GM21786 (cell line): ENCODE results near the gene RFLNA.

Source experiments
- ATAC-seq: cut with Tn5 transposase; IDR thresholded peaks from one replicate; pipeline ENCODE4 v1.9.1; 2021; ENCODE audit not compliant: unreplicated experiment

RFLNA gene

GRCh38 chr12:124335426-124336183 is 40.7 kb downstream of the RFLNA start:
- ATAC-seq, result no peak

GRCh38 chr12:124336184-124336437 is 41.2 kb downstream of the RFLNA start:
- no peak for ATAC-seq

GRCh38 chr12:124336742-124337520 is 42.0 kb downstream of the RFLNA start:
- no peak for ATAC-seq

GRCh38 chr12:124337622-124338021 is 42.7 kb downstream of the RFLNA start:
- ATAC-seq, result no peak

GRCh38 chr12:124338448-124338847 is 43.6 kb downstream of the RFLNA start:
- ATAC-seq, result no peak

- ATAC-seq, result no peak
These were observed 44.1 kb downstream of the RFLNA start for GRCh38 chr12:124338876-124339603.

GRCh38 chr12:124340080-124340900 is 45.4 kb downstream of the RFLNA start:
- ATAC-seq, result no peak

- no peak for ATAC-seq
These were observed 46.8 kb downstream of the RFLNA start for GRCh38 chr12:124341645-124342069.

GRCh38 chr12:124344022-124344421 is 49.1 kb downstream of the RFLNA start:
- no peak for ATAC-seq

- no peak for ATAC-seq
These were observed 49.6 kb downstream of the RFLNA start for GRCh38 chr12:124344526-124344925.

GRCh38 chr12:124345795-124346194 is 50.9 kb downstream of the RFLNA start:
- ATAC-seq, result no peak

GRCh38 chr12:124346425-124347168 is 51.7 kb downstream of the RFLNA start:
- no peak for ATAC-seq

- ATAC-seq, result no peak
These were observed 52.4 kb downstream of the RFLNA start for GRCh38 chr12:124347335-124347734.

GRCh38 chr12:124347805-124348658 is 53.1 kb downstream of the RFLNA start:
- ATAC-seq, result no peak

- no peak for ATAC-seq
These were observed 53.9 kb downstream of the RFLNA start for GRCh38 chr12:124348659-124349380.

GRCh38 chr12:124350491-124350890 is 55.6 kb downstream of the RFLNA start:
- no peak for ATAC-seq

GRCh38 chr12:124351422-124351821 is 56.5 kb downstream of the RFLNA start:
- no peak for ATAC-seq

- no peak for ATAC-seq
These were observed 57.4 kb downstream of the RFLNA start for GRCh38 chr12:124352257-124352656.

GRCh38 chr12:124352839-124353238 is 57.9 kb downstream of the RFLNA start:
- no peak for ATAC-seq
